Measurements from ENCODE around the gene ADAMTSL3.

Gene ADAMTSL3

DNA sequence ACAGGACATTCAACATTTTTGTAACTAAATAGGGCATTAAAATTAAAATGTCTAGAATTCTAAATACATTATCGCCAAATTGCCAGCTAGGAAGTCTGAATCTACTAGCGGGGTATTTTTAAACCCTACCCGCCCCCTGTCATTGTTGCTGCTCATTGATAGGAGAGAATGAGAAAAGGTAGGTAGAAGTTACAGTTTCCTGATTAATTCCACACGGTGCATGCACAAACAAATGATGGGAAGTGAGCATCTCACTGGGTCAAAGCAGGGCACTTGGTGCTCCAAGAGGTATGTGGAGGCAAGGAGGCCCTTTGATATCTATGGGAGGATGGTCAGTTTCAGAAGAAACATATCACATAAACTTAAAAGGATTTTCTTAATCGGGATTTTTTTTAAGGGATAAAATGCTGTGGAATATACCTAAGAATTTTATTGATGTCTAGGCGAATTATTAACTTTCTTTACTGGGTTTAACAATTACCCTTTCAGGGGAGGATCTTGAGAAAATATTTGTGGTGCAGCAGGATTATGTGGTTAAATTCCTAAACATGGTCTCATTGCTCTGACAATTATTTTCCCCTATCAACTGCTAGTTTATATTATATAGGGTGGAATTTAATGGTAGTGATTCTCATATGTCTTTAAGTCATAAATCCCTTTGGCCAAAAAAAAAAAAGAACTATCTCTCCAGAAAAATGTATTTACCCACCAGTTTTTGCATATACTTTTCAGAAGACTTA, 345.6 kb downstream of the ADAMTSL3 start:
- Histone ChIP-seq H3K9ac (ENCODE audit: low read depth, low read length) (no peak overlapping the region), H3K4me2 (ENCODE audit: low read length) (no peak overlapping the region), H3K4me3 (ENCODE audit: low read length) (no peak overlapping the region), H3K9me3 (replicated peaks; ENCODE audit: low read length) (no peaks in the 10 kb centered on the region), H3K36me3 (ENCODE audit: insufficient read depth, low read length) (no peaks in the 10 kb centered on the region), H3K4me1 (ENCODE audit: control insufficient read depth, insufficient read depth, low read length) (peaks cover 13% of the 10 kb centered on the region), H3K27me3 (ENCODE audit: control insufficient read depth, insufficient read depth, low read length) (no peaks in the 10 kb centered on the region)

DNA sequence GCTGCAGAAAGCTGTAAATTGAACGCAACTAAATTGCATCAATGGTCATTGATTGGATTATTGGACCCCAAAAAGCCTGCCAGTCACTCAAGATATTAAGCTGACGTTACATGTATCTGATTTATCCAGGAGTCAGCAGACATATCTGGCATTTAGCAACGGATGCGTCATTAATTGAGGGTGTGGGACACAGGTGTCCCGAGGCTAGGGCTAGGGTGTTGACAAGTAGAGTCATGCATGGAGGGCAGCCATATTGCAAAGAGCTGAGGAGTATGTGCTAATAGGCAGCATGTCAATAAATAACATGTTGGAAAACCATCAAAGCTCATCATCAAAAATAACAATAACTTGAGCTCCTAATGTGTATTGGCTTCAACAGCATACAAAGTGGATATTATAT, 347.1 kb downstream of the ADAMTSL3 start:
- Histone ChIP-seq H3K9ac (ENCODE audit: low read depth, low read length) (no peak overlapping the region), H3K4me3 (ENCODE audit: low read length) (no peak overlapping the region), H3K4me2 (ENCODE audit: low read length) (no peak overlapping the region), H3K36me3 (ENCODE audit: insufficient read depth, low read length) (no peaks in the 10 kb centered on the region), H3K4me1 (ENCODE audit: control insufficient read depth, insufficient read depth, low read length) (peaks cover 13% of the 10 kb centered on the region), H3K9me3 (replicated peaks; ENCODE audit: low read length) (no peaks in the 10 kb centered on the region), H3K27me3 (ENCODE audit: control insufficient read depth, insufficient read depth, low read length) (peaks cover 5% of the 10 kb centered on the region)

DNA sequence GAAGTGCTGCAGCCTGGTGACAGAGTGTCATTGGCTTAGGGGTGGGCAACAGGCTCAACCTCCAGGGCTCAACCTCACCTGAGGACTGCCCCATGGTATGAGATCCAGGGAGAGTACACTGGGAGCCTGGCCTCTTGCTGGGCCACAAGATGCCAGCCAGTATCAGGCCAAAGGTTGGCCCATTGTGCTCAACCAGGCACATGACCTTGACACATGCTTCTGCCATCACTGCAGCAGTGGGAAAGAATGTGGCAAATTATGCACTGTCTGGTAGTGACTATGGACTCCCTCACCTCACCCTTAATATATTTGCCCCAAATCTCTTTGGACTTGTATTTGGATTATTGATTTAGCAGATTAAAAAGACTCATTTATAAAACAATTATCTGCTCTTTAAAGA, 347.7 kb downstream of the ADAMTSL3 start:
- Histone ChIP-seq H3K4me3 (ENCODE audit: low read length) (no peak overlapping the region), H3K27me3 (ENCODE audit: control insufficient read depth, insufficient read depth, low read length) (peaks cover 5% of the 10 kb centered on the region), H3K4me1 (ENCODE audit: control insufficient read depth, insufficient read depth, low read length) (peaks cover 13% of the 10 kb centered on the region), H3K9me3 (replicated peaks; ENCODE audit: low read length) (no peaks in the 10 kb centered on the region), H3K36me3 (ENCODE audit: insufficient read depth, low read length) (no peaks in the 10 kb centered on the region), H3K9ac (ENCODE audit: low read depth, low read length) (no peak overlapping the region), H3K4me2 (ENCODE audit: low read length) (no peak overlapping the region)

DNA sequence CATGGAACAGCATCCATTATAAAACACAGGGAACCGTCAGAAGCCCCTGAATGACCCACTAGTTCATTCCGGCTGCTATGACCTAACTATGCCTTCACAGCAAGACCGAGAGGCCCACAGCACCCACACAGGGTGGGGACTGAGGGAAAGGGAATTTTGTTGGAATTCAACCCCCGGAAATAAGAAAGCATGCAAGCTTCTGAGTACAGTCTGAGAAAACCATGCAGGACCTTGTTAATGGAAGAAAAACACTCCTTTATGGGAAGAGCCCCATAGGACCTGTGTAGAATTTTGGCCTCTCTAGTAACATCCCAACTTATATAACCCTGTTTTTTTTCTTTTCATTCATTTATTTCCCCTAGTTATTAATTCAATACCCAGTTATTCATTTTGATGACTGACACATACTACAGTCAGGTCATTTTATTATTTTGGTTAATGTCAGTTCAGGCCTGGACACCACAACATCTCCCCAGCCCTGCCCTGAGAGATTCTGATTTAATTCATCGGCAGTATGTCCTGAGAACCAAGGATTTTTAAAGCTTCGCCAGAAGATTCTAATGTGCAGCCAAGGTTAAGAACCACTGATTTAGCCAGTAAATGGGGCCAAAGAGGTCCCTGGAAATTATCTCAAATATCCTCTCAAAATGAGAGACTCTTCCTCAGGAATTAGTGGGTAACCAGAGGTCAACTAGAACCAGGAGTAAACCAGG, 350.0 kb downstream of the ADAMTSL3 start:
- peaks cover 5% of the 10 kb centered on the region for H3K27me3 ChIP-seq (ENCODE audit: control insufficient read depth, insufficient read depth, low read length)
- H3K4me1 ChIP-seq (ENCODE audit: control insufficient read depth, insufficient read depth, low read length): peaks cover 12% of the 10 kb centered on the region

DNA sequence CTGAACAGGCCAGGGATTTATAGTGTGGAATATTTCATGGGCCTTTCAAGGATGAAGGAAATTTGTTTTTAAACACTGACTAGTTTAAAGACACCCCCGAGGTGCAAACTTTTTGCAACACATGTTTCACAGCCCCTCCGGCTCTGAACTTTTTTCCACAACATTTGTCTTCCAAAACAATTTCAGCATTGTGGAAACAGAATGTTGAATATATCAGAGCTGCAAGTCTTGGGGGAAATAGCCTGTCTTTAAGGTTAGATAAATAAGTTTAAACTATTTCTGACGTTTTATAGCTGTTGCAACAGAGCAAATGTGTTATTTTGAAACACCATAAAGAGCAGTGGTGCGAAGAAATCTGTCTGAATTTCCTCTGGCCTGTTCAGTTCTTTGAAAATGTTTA, 352.5 kb downstream of the ADAMTSL3 start:
- Histone ChIP-seq H3K36me3 (ENCODE audit: insufficient read depth, low read length) (no peaks in the 10 kb centered on the region), H3K9me3 (replicated peaks; ENCODE audit: low read length) (no peaks in the 10 kb centered on the region), H3K4me1 (ENCODE audit: control insufficient read depth, insufficient read depth, low read length) (no peaks in the 10 kb centered on the region), H3K4me3 (ENCODE audit: low read length) (no peak overlapping the region), H3K27me3 (ENCODE audit: control insufficient read depth, insufficient read depth, low read length) (peaks cover 5% of the 10 kb centered on the region), H3K9ac (ENCODE audit: low read depth, low read length) (no peak overlapping the region), H3K4me2 (ENCODE audit: low read length) (no peak overlapping the region)

More for the DNA sequence above, 350.0 kb downstream of the ADAMTSL3 start:
- no peak overlapping the region for H3K4me3 ChIP-seq (ENCODE audit: low read length)
- no peak overlapping the region for H3K4me2 ChIP-seq (ENCODE audit: low read length)
- no peaks in the 10 kb centered on the region for H3K9me3 ChIP-seq (replicated peaks; ENCODE audit: low read length)
- H3K9ac ChIP-seq (ENCODE audit: low read depth, low read length): no peak overlapping the region
- H3K36me3 ChIP-seq (ENCODE audit: insufficient read depth, low read length): no peaks in the 10 kb centered on the region

DNA sequence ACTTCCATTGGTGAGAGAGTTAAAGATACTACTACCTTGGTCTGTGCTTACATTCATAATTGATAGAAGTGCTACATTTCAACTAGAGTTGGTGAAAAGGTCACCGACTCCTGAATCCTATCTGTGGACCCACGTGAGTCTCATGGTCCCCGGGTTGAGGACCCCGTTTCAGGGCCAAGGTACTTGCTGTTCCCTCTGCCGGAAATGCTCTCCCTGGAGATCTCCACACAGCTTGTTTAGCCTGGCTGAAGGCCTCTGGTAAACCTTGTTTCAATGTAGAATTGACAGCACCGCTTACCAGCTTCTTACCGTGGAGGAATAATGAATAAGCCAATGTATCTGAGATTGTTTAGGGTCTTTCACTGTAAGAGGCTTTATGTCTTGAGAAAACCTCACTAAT, 355.7 kb downstream of the ADAMTSL3 start:
- no peaks in the 10 kb centered on the region for H3K9me3 ChIP-seq (replicated peaks; ENCODE audit: low read length)
- no peak overlapping the region for H3K9ac ChIP-seq (ENCODE audit: low read depth, low read length)
- no peaks in the 10 kb centered on the region for H3K4me1 ChIP-seq (ENCODE audit: control insufficient read depth, insufficient read depth, low read length)
- no peaks in the 10 kb centered on the region for H3K36me3 ChIP-seq (ENCODE audit: insufficient read depth, low read length)
- no peak overlapping the region for H3K4me3 ChIP-seq (ENCODE audit: low read length)
- peaks cover 12% of the 10 kb centered on the region for H3K27me3 ChIP-seq (ENCODE audit: control insufficient read depth, insufficient read depth, low read length)
- no peak overlapping the region for H3K4me2 ChIP-seq (ENCODE audit: low read length)

DNA sequence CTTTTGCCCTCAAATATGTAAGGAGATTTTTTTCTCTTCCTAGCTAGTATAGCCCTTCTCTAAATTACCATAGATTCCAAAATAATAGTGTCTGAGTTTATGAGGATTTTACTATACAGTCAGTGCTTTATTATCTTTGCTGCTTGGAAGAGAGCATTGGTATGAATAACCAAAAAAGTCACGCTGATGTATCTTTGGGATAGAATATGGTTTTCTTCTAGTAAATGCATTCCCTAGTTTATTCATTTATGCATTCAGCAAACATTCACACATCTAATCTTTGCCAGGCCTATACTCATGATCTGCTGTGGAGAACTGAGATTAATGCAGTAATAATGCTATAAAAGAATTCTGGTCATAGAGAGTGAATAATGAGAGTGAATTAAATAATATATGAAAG, 356.3 kb downstream of the ADAMTSL3 start:
- H3K9ac ChIP-seq (ENCODE audit: low read depth, low read length): no peak overlapping the region
- H3K36me3 ChIP-seq (ENCODE audit: insufficient read depth, low read length): no peaks in the 10 kb centered on the region
- peaks cover 12% of the 10 kb centered on the region for H3K27me3 ChIP-seq (ENCODE audit: control insufficient read depth, insufficient read depth, low read length)
- no peaks in the 10 kb centered on the region for H3K9me3 ChIP-seq (replicated peaks; ENCODE audit: low read length)
- no peak overlapping the region for H3K4me2 ChIP-seq (ENCODE audit: low read length)
- H3K4me1 ChIP-seq (ENCODE audit: control insufficient read depth, insufficient read depth, low read length): no peaks in the 10 kb centered on the region
- no peak overlapping the region for H3K4me3 ChIP-seq (ENCODE audit: low read length)

DNA sequence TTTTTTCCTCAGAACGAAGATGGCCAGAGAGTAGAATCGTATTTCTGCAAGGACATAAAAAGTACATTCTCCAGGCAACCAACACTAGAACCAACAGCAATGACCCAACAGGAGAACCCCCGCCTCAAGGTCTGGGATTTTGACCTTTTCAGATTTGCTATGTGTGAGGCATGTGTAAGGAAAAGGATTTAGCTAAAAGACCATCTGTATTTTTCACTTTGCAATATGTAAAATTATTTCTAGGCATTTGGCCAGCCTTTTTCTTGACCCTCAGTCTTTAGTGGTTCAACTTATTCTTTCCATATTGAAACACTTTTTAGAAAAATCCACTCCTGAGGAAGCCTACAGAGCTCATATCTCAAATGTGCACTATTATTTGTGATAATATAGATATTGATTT, 362.4 kb downstream of the ADAMTSL3 start:
- no peak overlapping the region for H3K9ac ChIP-seq (ENCODE audit: low read depth, low read length)
- peaks cover 6% of the 10 kb centered on the region for H3K27me3 ChIP-seq (ENCODE audit: control insufficient read depth, insufficient read depth, low read length)
- no peak overlapping the region for H3K4me2 ChIP-seq (ENCODE audit: low read length)
- H3K36me3 ChIP-seq (ENCODE audit: insufficient read depth, low read length): no peaks in the 10 kb centered on the region
- no peak overlapping the region for H3K4me3 ChIP-seq (ENCODE audit: low read length)
- no peaks in the 10 kb centered on the region for H3K9me3 ChIP-seq (replicated peaks; ENCODE audit: low read length)
- no peaks in the 10 kb centered on the region for H3K4me1 ChIP-seq (ENCODE audit: control insufficient read depth, insufficient read depth, low read length)

DNA sequence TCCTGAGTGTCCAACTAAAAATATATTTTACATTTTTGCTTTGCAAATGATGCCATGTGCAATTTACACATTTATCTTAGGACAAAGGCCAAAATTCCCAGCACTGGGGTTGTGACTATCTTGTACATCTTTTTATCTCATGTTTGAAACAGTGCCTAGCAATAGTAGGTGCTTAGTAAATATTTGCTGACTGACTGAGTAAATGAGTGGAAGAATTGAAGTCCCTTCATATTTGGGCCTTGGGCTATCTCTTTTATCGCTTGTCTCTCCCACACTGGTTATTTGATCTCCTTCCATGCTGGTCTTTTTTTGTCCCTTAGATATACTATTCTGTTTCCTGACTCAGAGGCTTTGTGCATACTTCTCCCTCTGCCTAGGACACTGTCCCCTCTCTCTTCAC, 368.6 kb downstream of the ADAMTSL3 start:
- H3K9me3 ChIP-seq (replicated peaks; ENCODE audit: low read length): no peaks in the 10 kb centered on the region
- H3K4me2 ChIP-seq (ENCODE audit: low read length): no peak overlapping the region
- no peaks in the 10 kb centered on the region for H3K36me3 ChIP-seq (ENCODE audit: insufficient read depth, low read length)
- H3K4me3 ChIP-seq (ENCODE audit: low read length): no peak overlapping the region
- no peak overlapping the region for H3K9ac ChIP-seq (ENCODE audit: low read depth, low read length)
- peaks cover 5% of the 10 kb centered on the region for H3K27me3 ChIP-seq (ENCODE audit: control insufficient read depth, insufficient read depth, low read length)
- H3K4me1 ChIP-seq (ENCODE audit: control insufficient read depth, insufficient read depth, low read length): no peaks in the 10 kb centered on the region

DNA sequence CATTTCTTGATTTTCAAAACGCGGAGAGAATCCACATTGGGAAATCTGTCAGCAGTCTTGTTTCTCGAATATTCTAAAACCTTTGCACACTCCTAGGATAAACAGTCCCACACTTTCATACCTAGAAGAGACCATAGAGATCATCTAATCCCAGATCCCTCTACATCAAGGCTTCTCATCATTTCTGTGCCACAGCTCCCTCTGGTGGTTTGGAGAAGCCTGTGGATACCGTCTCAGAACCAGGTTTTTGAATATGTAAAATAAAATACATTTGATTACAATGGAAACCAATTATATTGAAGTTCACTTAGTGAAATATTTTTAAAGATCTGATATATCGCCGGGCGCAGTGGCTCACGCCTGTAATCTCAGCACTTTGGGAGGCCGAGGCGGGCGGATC, 369.7 kb downstream of the ADAMTSL3 start:
- Histone ChIP-seq H3K4me1 (ENCODE audit: control insufficient read depth, insufficient read depth, low read length) (no peaks in the 10 kb centered on the region), H3K9me3 (replicated peaks; ENCODE audit: low read length) (no peaks in the 10 kb centered on the region), H3K4me2 (ENCODE audit: low read length) (no peak overlapping the region), H3K9ac (ENCODE audit: low read depth, low read length) (no peak overlapping the region), H3K36me3 (ENCODE audit: insufficient read depth, low read length) (no peaks in the 10 kb centered on the region), H3K27me3 (ENCODE audit: control insufficient read depth, insufficient read depth, low read length) (peaks cover 5% of the 10 kb centered on the region), H3K4me3 (ENCODE audit: low read length) (no peak overlapping the region)

DNA sequence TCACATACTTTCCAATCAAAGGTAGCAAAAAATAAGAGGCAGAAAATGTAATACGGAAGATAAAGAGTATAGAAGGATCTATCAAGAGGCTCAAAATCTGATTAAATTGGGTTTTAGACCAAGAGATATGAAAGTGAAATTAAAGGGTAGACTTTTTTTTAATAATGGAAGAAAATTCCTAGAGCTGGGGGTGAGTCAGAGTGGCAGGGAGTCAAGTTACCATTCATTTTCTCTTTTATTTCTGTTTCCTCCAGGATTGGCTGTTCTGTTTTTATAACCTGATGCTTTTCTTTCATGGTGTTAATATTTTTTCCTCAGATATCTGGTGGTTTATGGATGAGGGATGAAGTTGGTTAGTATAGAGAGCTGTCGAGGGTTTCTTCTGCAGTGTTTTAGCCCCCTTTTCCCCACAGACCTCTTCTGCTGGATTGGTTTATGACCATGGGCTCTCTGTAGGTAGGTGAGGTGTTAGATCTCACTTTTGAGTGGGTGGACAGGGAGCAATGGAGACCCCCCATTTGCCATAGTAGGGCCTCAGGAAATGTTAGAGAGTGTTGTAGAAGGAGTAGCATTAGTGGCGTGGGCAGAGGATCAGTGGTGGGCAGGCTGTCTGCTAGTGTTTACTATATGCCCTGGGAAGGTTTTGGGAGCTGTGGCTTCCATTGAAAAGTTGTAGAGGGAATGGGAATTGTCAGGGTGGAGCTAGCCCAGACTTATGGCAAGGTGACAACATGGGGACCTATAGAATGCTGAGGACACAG, 380.1 kb downstream of the ADAMTSL3 start:
- no peaks in the 10 kb centered on the region for H3K36me3 ChIP-seq (ENCODE audit: insufficient read depth, low read length)
- peaks cover 4% of the 10 kb centered on the region for H3K4me1 ChIP-seq (ENCODE audit: control insufficient read depth, insufficient read depth, low read length)
- no peak overlapping the region for H3K4me3 ChIP-seq (ENCODE audit: low read length)
- H3K4me2 ChIP-seq (ENCODE audit: low read length): peak overlapping the region; percentile 11
- no peak overlapping the region for H3K9ac ChIP-seq (ENCODE audit: low read depth, low read length)
- peaks cover 11% of the 10 kb centered on the region for H3K27me3 ChIP-seq (ENCODE audit: control insufficient read depth, insufficient read depth, low read length)
- H3K9me3 ChIP-seq (replicated peaks; ENCODE audit: low read length): no peaks in the 10 kb centered on the region

Measured in skeletal muscle satellite cell (primary cell).